Upper lobe of right lung (tissue), 1 donor: ENCODE data around the gene HBA1. TPM values are rescaled to one million over a fixed set of nuclear protein-coding genes. Genes with fewer than 3 reads are reported as not detected.

Experiments
- ATAC-seq: fragments of 200-7000 bp; cut with Tn5 transposase; one replicate; pipeline ENCODE4 v1.9.1; 2020; ENCODE audit warnings: mild to moderate bottlenecking, moderate library complexity
- DNase-seq: peaks from one replicate; pipeline ENCODE4 v3.0.0-alpha.2; 2020
- H3K27ac ChIP-seq: fragments of 200-600 bp; one replicate; pipeline ENCODE4 v1.8.0; 2022
- H3K27me3 ChIP-seq: fragments of 200-600 bp; one replicate; pipeline ENCODE4 v1.8.0; 2022; ENCODE audit warnings: mild to moderate bottlenecking
- H3K36me3 ChIP-seq: fragments of 200-600 bp; one replicate; pipeline ENCODE4 v1.8.0; 2022
- H3K4me1 ChIP-seq: fragments of 200-600 bp; one replicate; pipeline ENCODE4 v1.8.0; 2022
- H3K4me3 ChIP-seq: fragments of 200-600 bp; one replicate; pipeline ENCODE4 v1.8.0; 2022; ENCODE audit warnings: mild to moderate bottlenecking
- H3K9me3 ChIP-seq: fragments of 200-600 bp; one replicate; pipeline ENCODE4 v1.8.0; 2022
- CTCF ChIP-seq: fragments of 200-600 bp; IDR thresholded peaks from one replicate; pipeline ENCODE4 v1.8.0; 2022; ENCODE audit warnings: antibody characterized with exemption
- intact Hi-C: fragments of 100-400 bp; cut with DNase I; formaldehyde crosslinking; loops from one replicate; pipeline ENCODE4 v1.11.0; 2022
- total RNA-seq: library from RNA; stranded (reverse); fragmentation: NEBNext Ultra II Directional; extraction: Animal tissue kit (Norgen Biotek cat#: 25700); gene quantifications from one replicate; pipeline ENCODE4 v1.2.1, GENCODE V29; 2021
- donor health status: DM: no; HTN: yes; CAD: no; lungs with severe emphysema.

The HBA1 gene
- total RNA-seq, 1 donor from 2014 or later = 241 TPM

DNA sequence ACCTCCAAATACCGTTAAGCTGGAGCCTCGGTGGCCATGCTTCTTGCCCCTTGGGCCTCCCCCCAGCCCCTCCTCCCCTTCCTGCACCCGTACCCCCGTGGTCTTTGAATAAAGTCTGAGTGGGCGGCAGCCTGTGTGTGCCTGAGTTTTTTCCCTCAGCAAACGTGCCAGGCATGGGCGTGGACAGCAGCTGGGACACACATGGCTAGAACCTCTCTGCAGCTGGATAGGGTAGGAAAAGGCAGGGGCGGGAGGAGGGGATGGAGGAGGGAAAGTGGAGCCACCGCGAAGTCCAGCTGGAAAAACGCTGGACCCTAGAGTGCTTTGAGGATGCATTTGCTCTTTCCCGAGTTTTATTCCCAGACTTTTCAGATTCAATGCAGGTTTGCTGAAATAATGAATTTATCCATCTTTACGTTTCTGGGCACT, 928 bp downstream of the HBA1 start:
- Histone ChIP-seq H3K36me3 (no peaks in the 10 kb centered on the region), H3K27me3 (peaks cover 57% of the 10 kb centered on the region), H3K4me3 (no peak overlapping the region), H3K27ac (no peak overlapping the region), H3K9me3 (no peaks in the 10 kb centered on the region), H3K4me1 (peaks cover 18% of the 10 kb centered on the region)
- TF ChIP-seq CTCF = no peak
- no peak for ATAC-seq
- intact Hi-C loops = no loop called here
- no peak for DNase-seq

DNA sequence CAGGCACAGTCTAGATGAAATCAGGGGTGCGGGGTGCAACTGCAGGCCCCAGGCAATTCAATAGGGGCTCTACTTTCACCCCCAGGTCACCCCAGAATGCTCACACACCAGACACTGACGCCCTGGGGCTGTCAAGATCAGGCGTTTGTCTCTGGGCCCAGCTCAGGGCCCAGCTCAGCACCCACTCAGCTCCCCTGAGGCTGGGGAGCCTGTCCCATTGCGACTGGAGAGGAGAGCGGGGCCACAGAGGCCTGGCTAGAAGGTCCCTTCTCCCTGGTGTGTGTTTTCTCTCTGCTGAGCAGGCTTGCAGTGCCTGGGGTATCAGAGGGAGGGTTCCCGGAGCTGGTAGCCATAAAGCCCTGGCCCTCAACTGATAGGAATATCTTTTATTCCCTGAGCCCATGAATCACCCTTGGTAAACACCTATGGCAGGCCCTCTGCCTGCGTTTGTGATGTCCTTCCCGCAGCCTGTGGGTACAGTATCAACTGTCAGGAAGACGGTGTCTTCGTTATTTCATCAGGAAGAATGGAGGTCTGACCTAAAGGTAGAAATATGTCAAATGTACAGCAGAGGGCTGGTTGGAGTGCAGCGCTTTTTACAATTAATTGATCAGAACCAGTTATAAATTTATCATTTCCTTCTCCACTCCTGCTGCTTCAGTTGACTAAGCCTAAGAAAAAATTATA, 1.6 kb downstream of the HBA1 start:
- no peak overlapping the region for H3K4me3 ChIP-seq
- ATAC-seq (no peak), DNase-seq (no peak)
- peaks cover 57% of the 10 kb centered on the region for H3K27me3 ChIP-seq
- intact Hi-C loops = no loop called here
- no peaks in the 10 kb centered on the region for H3K36me3 ChIP-seq
- no peak for TF ChIP-seq CTCF
- no peak overlapping the region for H3K27ac ChIP-seq
- H3K9me3 ChIP-seq = no peaks in the 10 kb centered on the region
- H3K4me1 ChIP-seq = peaks cover 18% of the 10 kb centered on the region

- intact Hi-C loops = no loop called here
- DNase-seq = no peak
- no peak overlapping the region for H3K27ac ChIP-seq
Measured at GRCh38 chr16:178668-179015, 2.2 kb downstream of the HBA1 start.

GRCh38 chr16:179211-180092, 3.0 kb downstream of the HBA1 start:
- peaks cover 18% of the 10 kb centered on the region for H3K4me1 ChIP-seq
- no peak overlapping the region for H3K27ac ChIP-seq
- H3K36me3 ChIP-seq = no peaks in the 10 kb centered on the region
- ATAC-seq = no peak
- H3K4me3 ChIP-seq = no peak overlapping the region
- TF ChIP-seq CTCF = no peak
- peaks cover 56% of the 10 kb centered on the region for H3K27me3 ChIP-seq
- intact Hi-C loops = no loop called here
- no peak for DNase-seq
- no peaks in the 10 kb centered on the region for H3K9me3 ChIP-seq

More at GRCh38 chr16:178668-179015, 2.2 kb downstream of the HBA1 start:
- H3K4me1 ChIP-seq = peaks cover 18% of the 10 kb centered on the region
- no peak for ATAC-seq
- no peaks in the 10 kb centered on the region for H3K36me3 ChIP-seq
- TF ChIP-seq CTCF = no peak
- no peak overlapping the region for H3K4me3 ChIP-seq
- H3K27me3 ChIP-seq = peaks cover 57% of the 10 kb centered on the region
- H3K9me3 ChIP-seq = no peaks in the 10 kb centered on the region

GRCh38 chr16:180101-180675, 3.7 kb downstream of the HBA1 start, which contains the start of gene HBQ1:
HBQ1 (plus strand) TSS chr16:180459; CDS start chr16:180487, 28 bp downstream.
- ATAC-seq (peak; percentile 36), DNase-seq (no peak)
- no peaks in the 10 kb centered on the region for H3K36me3 ChIP-seq
- peak; percentile 35 for TF ChIP-seq CTCF
- no peaks in the 10 kb centered on the region for H3K9me3 ChIP-seq
- no peak within 1 kb of the TSS for H3K27ac ChIP-seq
- H3K4me1 ChIP-seq = peaks cover 18% of the 10 kb centered on the region
- peak within 1 kb of the TSS; percentile 35 for H3K4me3 ChIP-seq
- peaks cover 49% of the 10 kb centered on the region for H3K27me3 ChIP-seq
- intact Hi-C loops = no loop called here
